OCI-LY3 (cell line): ENCODE results near the gene ALOX12B.

Experiments
- EZH2phosphoT487 ChIP-seq: fragments of 200-600 bp; shearing (Covaris generic); IDR thresholded peaks from 2 replicates; pipeline ENCODE4 v1.6.1; 2018; ENCODE audit warnings: antibody characterized with exemption, mixed run types, low read depth
- TF ChIP-seq, protein P1 (sequence below): fragments of 200-600, 300-600 bp; sonication (generic); IDR thresholded peaks from 2 replicates; pipeline ENCODE4 v1.5.1; 2014; ENCODE audit warnings: antibody characterized with exemption, low read length, low read depth

DNA sequence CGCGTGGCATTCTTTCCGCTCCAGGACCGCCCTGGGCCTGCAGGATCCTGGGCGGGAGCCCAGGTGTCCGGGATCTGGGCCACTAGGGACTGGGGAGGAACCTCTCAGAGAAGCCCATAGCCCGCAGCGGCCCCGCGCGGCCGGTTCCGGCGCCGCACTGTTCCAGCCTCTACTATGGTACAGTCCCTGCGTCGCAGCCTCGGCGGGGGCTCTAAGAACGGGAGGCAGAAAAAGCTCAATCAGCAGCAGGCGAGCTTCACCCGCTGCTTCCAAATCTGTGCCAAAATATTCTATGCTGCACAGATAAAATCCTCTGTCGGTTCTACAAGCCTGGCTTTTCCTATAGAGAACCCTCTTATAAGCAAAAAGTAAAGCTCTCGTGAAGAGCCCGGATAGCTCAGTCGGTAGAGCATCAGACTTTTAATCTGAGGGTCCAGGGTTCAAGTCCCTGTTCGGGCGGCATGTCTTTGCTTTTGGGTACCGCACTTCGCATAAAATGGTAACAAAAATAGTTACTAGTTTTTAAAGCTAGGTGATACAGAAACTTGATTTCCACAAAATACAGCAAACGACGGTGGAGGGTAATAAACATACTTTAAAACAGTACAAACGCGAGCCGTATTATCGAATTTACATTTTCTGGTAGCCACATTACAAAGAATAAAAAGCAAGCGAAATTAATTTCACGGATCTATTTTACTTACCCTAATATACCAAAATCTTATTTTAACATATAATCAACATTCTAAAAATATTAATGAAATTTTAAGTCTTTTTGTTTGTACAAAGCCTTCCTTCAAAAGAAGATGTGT, 31.5 kb upstream of the ALOX12B start:
- TF ChIP-seq, protein P1, sequence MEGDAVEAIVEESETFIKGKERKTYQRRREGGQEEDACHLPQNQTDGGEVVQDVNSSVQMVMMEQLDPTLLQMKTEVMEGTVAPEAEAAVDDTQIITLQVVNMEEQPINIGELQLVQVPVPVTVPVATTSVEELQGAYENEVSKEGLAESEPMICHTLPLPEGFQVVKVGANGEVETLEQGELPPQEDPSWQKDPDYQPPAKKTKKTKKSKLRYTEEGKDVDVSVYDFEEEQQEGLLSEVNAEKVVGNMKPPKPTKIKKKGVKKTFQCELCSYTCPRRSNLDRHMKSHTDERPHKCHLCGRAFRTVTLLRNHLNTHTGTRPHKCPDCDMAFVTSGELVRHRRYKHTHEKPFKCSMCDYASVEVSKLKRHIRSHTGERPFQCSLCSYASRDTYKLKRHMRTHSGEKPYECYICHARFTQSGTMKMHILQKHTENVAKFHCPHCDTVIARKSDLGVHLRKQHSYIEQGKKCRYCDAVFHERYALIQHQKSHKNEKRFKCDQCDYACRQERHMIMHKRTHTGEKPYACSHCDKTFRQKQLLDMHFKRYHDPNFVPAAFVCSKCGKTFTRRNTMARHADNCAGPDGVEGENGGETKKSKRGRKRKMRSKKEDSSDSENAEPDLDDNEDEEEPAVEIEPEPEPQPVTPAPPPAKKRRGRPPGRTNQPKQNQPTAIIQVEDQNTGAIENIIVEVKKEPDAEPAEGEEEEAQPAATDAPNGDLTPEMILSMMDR = peak; percentile 73
- no peak for TF ChIP-seq EZH2phosphoT487
